Mucosa of rectum (tissue), 2 donors: Measurements from ENCODE around the gene MCTP1.
A peak's percentile ranks its signal among the peaks of the same experiment; 100 is the strongest.

Experiments
- H3K27ac ChIP-seq, 2 donors: one replicate each; pipeline ENCODE4 v1.7.0; 2013; ENCODE audit warnings: inconsistent platforms in 2 of 2, low read depth in 2 of 2, low read length in 2 of 2
- H3K27me3 ChIP-seq, 2 donors: one replicate each; pipeline ENCODE4 v1.7.0; 2013; ENCODE audit warnings: low read length in 2 of 2; ENCODE audit not compliant: control insufficient read depth in 2 of 2, insufficient read depth in 2 of 2
- H3K36me3 ChIP-seq, 2 donors: one replicate each; pipeline ENCODE4 v1.7.0; 2013; ENCODE audit warnings: low read length in 2 of 2; ENCODE audit not compliant: control insufficient read depth in 2 of 2, insufficient read depth in 2 of 2
- H3K4me1 ChIP-seq, 2 donors: one replicate each; pipeline ENCODE4 v1.7.0; 2013; ENCODE audit warnings: low read length in 2 of 2, mild to moderate bottlenecking in 1 of 2; ENCODE audit not compliant: control insufficient read depth in 2 of 2, insufficient read depth in 2 of 2
- H3K4me3 ChIP-seq, 2 donors: one replicate each; pipeline ENCODE4 v1.7.0; 2013; ENCODE audit warnings: low read length in 2 of 2
- H3K9ac ChIP-seq, 2 donors: one replicate each; pipeline ENCODE4 v1.7.0; 2013; ENCODE audit warnings: low read length in 2 of 2, low read depth in 1 of 2, mild to moderate bottlenecking in 1 of 2
- H3K9me3 ChIP-seq, 2 donors: one replicate each; pipeline ENCODE4 v1.7.0; 2013; ENCODE audit warnings: low read length in 2 of 2; ENCODE audit not compliant: control insufficient read depth in 2 of 2
- donor health status: healthy.
- donor health status: Normal muscosa, but diverticular disease.

MCTP1 gene

DNA sequence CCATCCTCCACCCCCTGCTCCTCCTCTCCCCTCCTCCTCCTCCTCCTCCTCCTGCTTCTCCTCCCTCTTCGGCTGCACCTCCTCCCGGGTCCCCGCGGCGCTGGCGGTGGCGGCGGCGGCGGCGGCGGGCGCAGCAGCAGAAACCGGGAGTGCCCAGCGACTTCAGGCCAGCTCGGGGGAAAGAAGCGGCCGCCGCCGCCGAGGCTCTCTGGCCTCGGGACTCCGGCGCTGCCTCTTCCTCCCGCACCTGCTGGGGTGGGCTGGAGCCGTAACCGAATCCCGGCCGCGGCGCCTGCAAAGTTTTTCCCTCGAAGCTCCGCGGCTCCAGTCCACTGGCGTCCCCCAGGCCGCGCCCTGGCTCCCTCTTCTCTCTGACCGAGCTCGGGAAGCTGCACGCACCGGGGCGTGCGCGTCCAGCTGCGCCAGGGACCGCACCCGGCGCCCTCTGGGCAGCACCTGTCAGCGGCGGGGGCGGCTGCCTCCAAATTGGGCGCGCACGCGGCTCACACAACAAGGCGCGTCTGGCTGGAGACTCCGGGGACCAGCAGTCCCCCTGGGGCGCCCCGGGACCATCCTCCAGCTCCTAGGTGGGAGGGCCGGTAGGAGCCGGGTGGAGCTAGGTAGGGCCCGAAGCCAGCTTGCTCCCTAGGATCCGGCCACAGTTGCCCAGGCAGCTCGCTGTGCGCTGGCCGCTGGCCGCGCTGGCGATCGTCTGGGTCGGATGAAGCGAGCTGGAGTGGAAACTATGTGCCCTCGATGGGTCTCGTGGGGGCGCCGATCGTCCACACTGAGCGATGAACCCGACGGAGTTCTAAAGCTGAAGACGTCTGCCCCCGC, at the start of gene MCTP1:
MCTP1 (minus strand) TSS at position 523 of the 837 bp plus-strand sequence.
- H3K4me3 ChIP-seq = peak within 1 kb of the TSS; percentile 59 to 61
- no peaks in the 10 kb centered on the region for H3K9me3 ChIP-seq
- H3K27me3 ChIP-seq = peaks cover 43 to 46% of the 10 kb centered on the region in 2 donors
- H3K27ac ChIP-seq = no peak within 1 kb of the TSS
- H3K9ac ChIP-seq = peak within 1 kb of the TSS in 1 of 2 donors; percentile 26
- H3K4me1 ChIP-seq = peaks cover 4 to 8% of the 10 kb centered on the region in 2 donors
- no peaks in the 10 kb centered on the region for H3K36me3 ChIP-seq

DNA sequence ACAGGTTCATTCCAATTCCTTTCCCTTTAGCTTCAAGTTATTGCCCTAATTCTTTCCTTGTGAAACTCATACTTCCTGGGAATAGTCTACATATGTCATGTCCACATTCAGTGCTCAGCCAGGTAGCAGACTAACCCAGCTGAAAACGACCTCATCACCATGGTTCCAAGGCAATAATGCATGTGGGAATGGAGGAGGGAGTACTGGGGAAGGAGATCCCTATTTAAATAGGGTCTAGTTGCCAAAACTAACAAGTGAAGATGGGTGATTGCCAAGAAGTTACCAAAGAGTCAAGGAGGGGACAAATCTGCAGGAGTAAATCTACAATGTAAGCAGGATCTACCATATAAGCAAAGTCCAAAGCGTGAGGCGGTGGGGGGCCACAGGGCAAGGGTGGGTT, 47.3 kb upstream of the MCTP1 start:
- Histone ChIP-seq H3K27ac (no peak overlapping the region), H3K4me3 (no peak overlapping the region), H3K4me1 (no peaks in the 10 kb centered on the region), H3K9me3 (no peaks in the 10 kb centered on the region), H3K27me3 (no peaks in the 10 kb centered on the region), H3K9ac (no peak overlapping the region), H3K36me3 (no peaks in the 10 kb centered on the region)

DNA sequence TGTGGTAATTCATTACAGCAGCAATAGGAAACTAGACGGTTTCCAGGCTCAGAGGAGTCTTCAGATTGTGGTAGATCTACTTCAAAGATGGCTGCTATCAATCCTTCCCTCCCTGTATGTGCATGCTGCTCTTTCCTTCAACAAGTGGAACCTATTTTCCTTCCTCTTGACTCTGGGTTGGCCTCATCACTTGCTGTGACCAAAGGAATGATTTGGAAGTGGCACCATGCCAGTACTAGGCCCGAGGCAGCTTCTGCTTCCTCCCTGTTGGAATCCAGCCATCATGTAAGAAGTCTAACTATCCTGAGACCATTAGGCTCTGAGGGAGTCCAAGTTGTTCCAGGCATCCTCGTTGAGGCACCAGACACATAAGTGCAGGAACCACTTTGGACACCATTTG, 46.5 kb upstream of the MCTP1 start:
- Histone ChIP-seq H3K27ac (no peak overlapping the region), H3K9me3 (no peaks in the 10 kb centered on the region), H3K4me3 (no peak overlapping the region), H3K27me3 (no peaks in the 10 kb centered on the region), H3K4me1 (no peaks in the 10 kb centered on the region), H3K9ac (no peak overlapping the region), H3K36me3 (no peaks in the 10 kb centered on the region)

DNA sequence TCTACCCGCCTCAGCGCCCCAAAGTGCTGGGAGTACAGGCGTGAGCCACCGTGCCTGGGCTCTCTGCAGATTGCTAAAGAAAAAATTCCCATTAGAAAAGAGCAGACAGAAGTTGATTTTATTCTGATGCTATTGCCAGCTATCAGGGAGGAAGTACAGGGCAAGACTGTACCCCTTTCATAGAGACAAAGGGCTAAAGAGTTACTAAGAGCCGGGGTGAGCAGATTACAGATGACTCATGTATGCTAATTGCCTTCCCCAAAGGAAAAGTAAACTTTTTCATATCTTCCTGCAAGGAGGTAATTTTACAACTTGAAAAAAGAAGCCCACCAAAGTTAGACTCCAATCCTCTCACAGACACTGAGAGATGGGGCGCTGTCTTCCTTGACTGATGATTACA, 42.3 kb upstream of the MCTP1 start:
- Histone ChIP-seq H3K36me3 (no peaks in the 10 kb centered on the region), H3K27me3 (no peaks in the 10 kb centered on the region), H3K4me1 (no peaks in the 10 kb centered on the region), H3K9ac (no peak overlapping the region), H3K9me3 (no peaks in the 10 kb centered on the region), H3K4me3 (no peak overlapping the region), H3K27ac (no peak overlapping the region)

DNA sequence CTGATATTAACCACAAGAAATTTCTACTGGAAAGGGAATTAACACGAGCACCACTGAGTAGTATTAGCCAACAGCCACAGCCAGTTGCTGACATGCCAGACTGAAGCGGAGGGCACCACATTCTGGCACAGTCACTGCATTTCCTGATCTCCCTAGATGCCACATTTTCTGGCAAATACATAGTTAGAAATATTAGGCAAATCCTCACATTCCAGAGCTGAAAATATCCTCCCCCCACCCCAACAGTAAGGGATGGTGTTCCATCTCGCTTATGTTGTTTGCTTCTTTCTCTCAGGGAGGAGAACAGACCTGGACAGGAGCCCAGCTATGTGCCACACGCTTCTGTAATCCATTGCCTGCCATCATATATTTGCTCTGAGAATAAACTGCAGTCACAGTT, 32.8 kb upstream of the MCTP1 start:
- Histone ChIP-seq H3K36me3 (no peaks in the 10 kb centered on the region), H3K27me3 (no peaks in the 10 kb centered on the region), H3K9ac (no peak overlapping the region), H3K27ac (no peak overlapping the region), H3K4me3 (no peak overlapping the region), H3K4me1 (no peaks in the 10 kb centered on the region), H3K9me3 (no peaks in the 10 kb centered on the region)

DNA sequence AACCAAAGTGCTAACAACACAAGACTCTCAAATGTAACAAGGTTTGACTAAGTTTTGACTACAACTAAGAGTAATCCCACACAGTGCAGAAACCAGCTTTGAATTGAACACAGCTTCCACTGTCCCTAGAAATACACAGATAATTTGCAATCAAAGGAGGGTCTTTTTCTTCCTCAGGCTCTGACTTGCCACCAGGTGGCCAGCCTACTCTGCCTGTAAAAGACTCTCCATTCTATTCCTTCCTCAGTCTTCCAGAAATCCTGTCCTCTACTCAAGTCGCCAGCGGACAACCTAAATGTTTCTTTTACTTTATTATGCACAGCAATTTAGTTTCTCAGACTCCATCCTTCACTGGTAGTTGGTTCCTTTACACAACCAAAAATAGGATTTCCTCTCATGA, 32.2 kb upstream of the MCTP1 start:
- Histone ChIP-seq H3K27ac (no peak overlapping the region), H3K4me1 (no peaks in the 10 kb centered on the region), H3K9ac (no peak overlapping the region), H3K4me3 (no peak overlapping the region), H3K9me3 (no peaks in the 10 kb centered on the region), H3K27me3 (no peaks in the 10 kb centered on the region), H3K36me3 (no peaks in the 10 kb centered on the region)

DNA sequence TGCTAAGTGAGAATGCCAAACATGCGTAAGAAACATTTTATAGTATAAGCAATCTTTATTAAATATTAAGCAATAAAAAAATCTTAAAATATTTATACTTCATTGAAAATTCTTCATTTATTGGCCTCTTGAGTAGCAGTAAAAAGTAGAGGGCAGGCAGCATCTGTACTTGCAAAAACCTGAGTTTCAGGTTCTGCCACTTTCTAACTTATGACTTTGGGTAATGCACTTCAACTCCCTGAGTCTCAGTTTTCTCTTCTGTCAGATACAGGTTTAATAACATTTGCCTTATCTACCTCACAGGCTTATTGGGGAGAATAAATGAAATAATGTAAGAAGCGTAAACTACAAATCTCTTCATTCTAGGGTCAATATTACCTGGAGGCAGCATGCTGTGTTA, 19.8 kb upstream of the MCTP1 start:
- Histone ChIP-seq H3K27me3 (no peaks in the 10 kb centered on the region), H3K9me3 (no peaks in the 10 kb centered on the region), H3K27ac (no peak overlapping the region), H3K4me1 (no peaks in the 10 kb centered on the region), H3K9ac (no peak overlapping the region), H3K4me3 (no peak overlapping the region), H3K36me3 (no peaks in the 10 kb centered on the region)

DNA sequence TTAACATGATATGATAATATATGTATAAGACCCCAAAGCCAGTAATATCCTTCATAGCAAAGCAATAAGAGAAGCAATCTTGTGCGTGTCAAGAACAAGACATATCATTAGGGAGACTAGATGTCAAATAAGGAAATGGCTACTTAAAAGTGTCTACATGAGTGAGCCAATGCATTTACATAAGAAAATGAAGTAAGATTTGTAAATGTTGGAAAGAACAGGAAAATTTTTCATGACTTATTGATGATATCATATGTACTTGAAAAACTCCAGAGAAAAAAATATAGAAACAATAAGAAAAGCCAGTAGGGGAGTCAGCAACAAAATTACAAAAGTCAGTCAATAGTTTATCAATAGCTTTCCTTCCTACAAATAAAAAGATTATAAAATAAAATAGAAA, 13.8 kb upstream of the MCTP1 start:
- H3K27me3 ChIP-seq = no peaks in the 10 kb centered on the region
- H3K4me3 ChIP-seq = no peak overlapping the region
- no peaks in the 10 kb centered on the region for H3K4me1 ChIP-seq
- no peaks in the 10 kb centered on the region for H3K36me3 ChIP-seq
- no peaks in the 10 kb centered on the region for H3K9me3 ChIP-seq
- H3K27ac ChIP-seq = no peak overlapping the region
- no peak overlapping the region for H3K9ac ChIP-seq

DNA sequence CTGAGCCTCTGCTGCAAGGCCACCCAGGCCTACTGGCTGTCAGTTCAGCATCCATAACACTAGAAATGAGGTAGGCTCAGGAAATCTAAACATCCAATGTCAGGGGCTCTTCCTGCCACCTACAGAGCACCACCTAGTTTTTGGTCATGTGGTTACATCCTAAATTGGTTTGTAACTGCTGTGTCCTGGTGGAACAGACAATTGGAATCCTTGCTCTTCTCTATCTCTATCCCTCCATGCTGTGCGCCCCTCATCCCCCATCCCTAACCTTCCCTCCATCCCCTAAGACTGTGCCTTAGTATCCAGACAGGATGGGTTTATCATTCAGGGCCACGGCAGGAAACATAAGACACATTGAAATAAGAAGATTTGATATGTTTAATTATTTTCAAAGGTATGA, 11.4 kb upstream of the MCTP1 start:
- no peak overlapping the region for H3K4me3 ChIP-seq
- H3K27me3 ChIP-seq = no peaks in the 10 kb centered on the region
- H3K36me3 ChIP-seq = no peaks in the 10 kb centered on the region
- H3K9ac ChIP-seq = no peak overlapping the region
- no peak overlapping the region for H3K27ac ChIP-seq
- H3K4me1 ChIP-seq = no peaks in the 10 kb centered on the region
- H3K9me3 ChIP-seq = no peaks in the 10 kb centered on the region

DNA sequence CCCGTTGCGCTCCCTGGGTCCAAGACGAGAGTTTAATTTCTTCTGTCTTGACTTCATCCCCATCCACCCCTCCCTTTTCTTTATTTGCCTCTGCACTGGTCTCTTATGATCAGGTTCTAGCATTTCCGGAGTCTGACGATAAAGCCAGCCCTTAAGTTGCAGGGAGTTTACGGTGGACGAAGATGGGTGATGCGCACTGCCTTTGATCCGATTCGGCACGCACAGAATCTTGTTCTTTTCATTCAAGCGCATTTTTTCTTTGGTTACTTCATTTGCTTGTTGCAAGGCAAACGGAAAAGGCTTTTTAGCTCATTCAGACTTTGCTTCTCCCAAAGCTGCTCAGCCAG, 488 bp upstream of the MCTP1 start:
- no peaks in the 10 kb centered on the region for H3K9me3 ChIP-seq
- H3K27ac ChIP-seq = no peak overlapping the region
- no peaks in the 10 kb centered on the region for H3K36me3 ChIP-seq
- peaks cover 43 to 46% of the 10 kb centered on the region in 2 donors for H3K27me3 ChIP-seq
- H3K4me3 ChIP-seq = peak overlapping the region; percentile 46 to 59
- H3K9ac ChIP-seq = no peak overlapping the region
- peaks cover 4 to 8% of the 10 kb centered on the region in 2 donors for H3K4me1 ChIP-seq
